ENCODE data around the gene ARL16.

Gene ARL16

DNA sequence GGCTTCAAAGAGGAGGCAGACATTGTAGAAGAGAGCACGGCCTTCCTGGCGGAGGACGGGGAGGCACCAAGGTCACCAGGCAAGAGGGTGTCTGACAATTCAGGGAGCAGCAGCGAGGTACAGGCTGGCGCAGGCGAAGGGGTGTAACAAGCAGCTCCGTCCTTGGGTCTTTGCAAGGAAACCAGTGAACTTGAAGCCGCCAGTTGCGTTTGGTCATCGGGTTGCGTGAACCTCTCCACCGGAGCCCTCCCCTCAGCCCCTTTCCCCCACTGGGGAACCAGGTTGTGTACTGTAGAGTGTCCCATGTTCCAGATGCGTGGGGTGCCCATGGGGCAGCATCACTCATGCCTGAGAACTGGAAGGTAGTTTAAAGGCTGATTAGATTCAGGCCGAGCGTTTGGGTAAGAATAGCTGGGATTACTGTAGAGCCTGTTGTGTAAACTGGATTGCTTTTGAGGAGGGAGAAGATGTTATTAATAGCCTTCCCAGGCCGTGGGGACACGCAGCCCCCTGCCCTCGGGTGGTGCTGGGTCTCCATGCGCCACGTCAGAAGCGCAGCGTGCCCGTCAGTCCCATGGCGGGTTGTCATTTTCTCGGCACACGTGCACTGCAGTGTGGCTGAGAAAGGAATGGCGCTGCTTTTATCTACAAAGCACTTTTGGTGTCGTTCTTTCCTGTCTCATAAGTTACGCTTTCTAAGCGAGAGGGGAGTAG lies 22.1 kb upstream of the ARL16 start:
- H3K4me3 ChIP-seq (replicated peaks; ENCODE audit: insufficient read depth, low read length), result no peak overlapping the region
- no peaks in the 10 kb centered on the region for H3K27me3 ChIP-seq (ENCODE audit: insufficient read depth, poor library complexity, severe bottlenecking)
- H3K27ac ChIP-seq (replicated peaks), result no peak overlapping the region
- no peak; the same call in 1 of the 2 replicates for TF ChIP-seq POLR2AphosphoS5 (IDR thresholded peaks at IDR 0.05; ENCODE audit: low read depth)
- no peak for TF ChIP-seq SPI1 (IDR thresholded peaks at IDR 0.05; ENCODE audit: borderline replicate concordance, low read depth)
- no peak for TF ChIP-seq REST (IDR thresholded peaks at IDR 0.05; ENCODE audit: insufficient replicate concordance, low read depth)
- TF ChIP-seq, protein P1, sequence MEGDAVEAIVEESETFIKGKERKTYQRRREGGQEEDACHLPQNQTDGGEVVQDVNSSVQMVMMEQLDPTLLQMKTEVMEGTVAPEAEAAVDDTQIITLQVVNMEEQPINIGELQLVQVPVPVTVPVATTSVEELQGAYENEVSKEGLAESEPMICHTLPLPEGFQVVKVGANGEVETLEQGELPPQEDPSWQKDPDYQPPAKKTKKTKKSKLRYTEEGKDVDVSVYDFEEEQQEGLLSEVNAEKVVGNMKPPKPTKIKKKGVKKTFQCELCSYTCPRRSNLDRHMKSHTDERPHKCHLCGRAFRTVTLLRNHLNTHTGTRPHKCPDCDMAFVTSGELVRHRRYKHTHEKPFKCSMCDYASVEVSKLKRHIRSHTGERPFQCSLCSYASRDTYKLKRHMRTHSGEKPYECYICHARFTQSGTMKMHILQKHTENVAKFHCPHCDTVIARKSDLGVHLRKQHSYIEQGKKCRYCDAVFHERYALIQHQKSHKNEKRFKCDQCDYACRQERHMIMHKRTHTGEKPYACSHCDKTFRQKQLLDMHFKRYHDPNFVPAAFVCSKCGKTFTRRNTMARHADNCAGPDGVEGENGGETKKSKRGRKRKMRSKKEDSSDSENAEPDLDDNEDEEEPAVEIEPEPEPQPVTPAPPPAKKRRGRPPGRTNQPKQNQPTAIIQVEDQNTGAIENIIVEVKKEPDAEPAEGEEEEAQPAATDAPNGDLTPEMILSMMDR (IDR thresholded peaks at IDR 0.05; ENCODE audit: insufficient read depth, low read length), result no peak
- no peak for TF ChIP-seq GABPA (IDR thresholded peaks at IDR 0.05; ENCODE audit: low read depth)
- no peak for DNase-seq (ENCODE audit: low read depth in 1 of 2, low spot score in 1 of 2)

DNA sequence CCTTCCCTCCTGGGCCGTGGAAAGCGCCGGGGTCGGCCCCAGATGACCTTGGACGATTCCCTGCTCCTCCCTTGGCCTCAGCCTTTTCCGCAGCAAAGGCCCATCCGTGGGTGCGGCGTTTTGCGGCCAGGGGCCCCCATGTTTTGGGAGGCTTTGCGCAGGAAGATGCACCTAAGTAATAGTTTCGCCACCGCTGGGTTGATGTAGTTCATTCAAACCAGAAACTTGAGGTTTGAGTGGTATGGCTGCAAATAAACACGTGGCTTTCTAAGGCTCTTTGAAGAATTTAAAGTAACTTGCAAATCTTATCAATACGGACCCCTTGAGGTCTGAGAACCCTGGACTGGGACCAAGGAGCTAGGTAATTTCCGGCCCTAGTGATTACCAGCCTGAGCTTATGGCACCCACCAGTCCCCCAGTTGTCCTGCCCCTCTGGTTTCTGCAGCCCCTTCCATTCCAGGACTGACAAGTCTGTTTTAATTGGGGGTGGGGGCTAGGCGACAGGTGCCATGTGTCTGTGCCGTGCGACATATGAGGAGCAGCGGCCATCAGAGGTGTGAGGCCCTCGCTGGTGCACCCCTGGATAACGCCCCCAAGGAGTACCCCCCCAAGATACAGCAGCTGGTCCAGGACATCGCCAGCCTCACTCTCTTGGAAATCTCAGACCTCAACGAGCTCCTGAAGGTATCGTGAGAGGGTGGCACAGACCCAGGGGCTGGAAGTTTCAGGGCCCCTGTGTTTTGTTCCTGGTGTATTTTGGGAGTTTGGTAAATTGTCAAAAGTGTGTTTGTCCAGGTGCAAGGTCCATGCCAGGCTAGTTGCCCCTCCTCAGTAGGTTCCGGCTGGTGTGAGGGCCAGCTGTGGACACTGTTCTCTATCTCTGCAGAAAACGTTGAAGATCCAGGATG lies 20.4 kb upstream of the ARL16 start:
- TF ChIP-seq POLR2AphosphoS5 (IDR thresholded peaks at IDR 0.05; ENCODE audit: low read depth), result peak; percentile 59; the same call in 1 of the 2 replicates
- TF ChIP-seq REST (IDR thresholded peaks at IDR 0.05; ENCODE audit: insufficient replicate concordance, low read depth), result no peak
- no peak for DNase-seq (ENCODE audit: low read depth in 1 of 2, low spot score in 1 of 2)
- peak overlapping the region; percentile 84 for H3K4me3 ChIP-seq (replicated peaks; ENCODE audit: insufficient read depth, low read length)
- H3K27ac ChIP-seq (replicated peaks), result peak overlapping the region; percentile 95
- H3K27me3 ChIP-seq (ENCODE audit: insufficient read depth, poor library complexity, severe bottlenecking), result no peaks in the 10 kb centered on the region

- no peaks in the 10 kb centered on the region for H3K27me3 ChIP-seq (ENCODE audit: insufficient read depth, poor library complexity, severe bottlenecking)
- H3K4me3 ChIP-seq (replicated peaks; ENCODE audit: insufficient read depth, low read length), result peak within 1 kb of the TSS; percentile 84
- H3K27ac ChIP-seq (replicated peaks), result peak within 1 kb of the TSS; percentile 95
- TF ChIP-seq GABPA (IDR thresholded peaks at IDR 0.05; ENCODE audit: low read depth), result peak; percentile 78
- peak; percentile 43 for TF ChIP-seq REST (IDR thresholded peaks at IDR 0.05; ENCODE audit: insufficient replicate concordance, low read depth)
- TF ChIP-seq SPI1 (IDR thresholded peaks at IDR 0.05; ENCODE audit: borderline replicate concordance, low read depth), result peak; percentile 21; the same call in 1 of the 2 replicates
- TF ChIP-seq, protein P1 (IDR thresholded peaks at IDR 0.05; ENCODE audit: insufficient read depth, low read length), result no peak
- TF ChIP-seq POLR2AphosphoS5 (IDR thresholded peaks at IDR 0.05; ENCODE audit: low read depth), result peak; percentile 56
- DNase-seq (ENCODE audit: low read depth in 1 of 2, low spot score in 1 of 2), result peak; percentile 92 to 93
Measured at GRCh38 chr17:81702934-81703746, 19.5 kb upstream of the ARL16 start, which contains the start of gene MRPL12. Gene MRPL12 (plus strand): TSS chr17:81703367. CDS start chr17:81703502, 135 bp downstream.

All from HL-60 (cell line).